HuH-7 (cell line): Measurements from ENCODE around the gene KRT20.

ENCODE experiments used
- DNase-seq: peaks from one replicate; pipeline ENCODE4 v3.0.0; 2011; ENCODE audit warnings: low spot score

The KRT20 gene

GRCh38 chr17:40850293-40850972 lies 34.6 kb downstream of the KRT20 start:
- DNase-seq, result no peak

GRCh38 chr17:40849723-40850122 lies 35.3 kb downstream of the KRT20 start:
- DNase-seq, result no peak

DNA sequence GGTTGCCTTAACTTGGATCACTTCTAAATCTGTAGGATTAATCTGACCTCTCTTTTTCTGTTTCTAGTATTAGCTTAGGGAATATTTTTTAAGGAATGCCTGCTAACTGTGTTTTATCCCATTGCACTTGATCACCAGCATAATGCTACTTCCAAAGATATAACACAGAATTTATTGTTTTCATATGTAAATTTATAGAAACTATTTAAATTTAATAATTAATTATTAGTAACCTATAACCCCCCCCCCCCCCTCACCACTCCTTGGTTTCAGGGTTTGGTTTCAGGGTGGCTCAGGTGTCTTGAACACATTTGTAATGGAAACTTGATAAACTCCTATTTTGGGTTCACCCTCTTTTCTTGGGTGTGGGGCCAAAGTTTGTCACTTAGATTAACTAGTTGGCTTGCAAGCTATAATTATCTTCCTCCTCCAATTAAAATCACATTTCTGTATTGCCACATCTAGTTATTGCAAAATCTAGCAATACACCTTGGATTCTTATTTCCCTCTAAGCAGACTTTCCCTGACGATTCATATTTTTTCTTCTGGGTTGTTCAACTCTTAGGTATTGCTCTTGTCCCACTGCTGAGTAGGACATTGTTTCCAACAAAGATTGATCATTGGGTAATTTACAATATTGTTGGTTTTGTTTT lies 36.3 kb downstream of the KRT20 start:
- no peak for DNase-seq

GRCh38 chr17:40846515-40847144 lies 38.4 kb downstream of the KRT20 start:
- no peak for DNase-seq

DNA sequence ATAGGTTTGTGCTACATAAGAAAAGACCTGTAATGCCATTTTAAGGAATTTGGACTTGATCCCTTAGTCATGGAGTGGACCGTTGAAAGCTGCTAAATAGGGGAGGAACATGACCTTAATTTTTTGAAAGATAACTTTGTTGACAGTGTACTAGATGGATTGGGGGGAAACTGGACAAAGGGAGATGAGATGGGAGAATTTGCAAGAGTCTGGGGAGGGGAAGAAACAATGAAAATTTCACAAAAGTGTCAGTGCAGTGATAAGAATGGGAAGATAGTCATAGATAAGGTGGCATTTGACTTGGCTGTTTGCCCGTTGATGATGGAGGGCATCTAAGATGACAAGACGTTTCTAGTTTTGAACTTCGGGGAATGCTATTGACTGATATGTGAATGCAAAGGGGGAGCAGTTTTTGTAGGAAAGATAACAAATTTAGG lies 40.4 kb downstream of the KRT20 start:
- DNase-seq, result no peak

DNA sequence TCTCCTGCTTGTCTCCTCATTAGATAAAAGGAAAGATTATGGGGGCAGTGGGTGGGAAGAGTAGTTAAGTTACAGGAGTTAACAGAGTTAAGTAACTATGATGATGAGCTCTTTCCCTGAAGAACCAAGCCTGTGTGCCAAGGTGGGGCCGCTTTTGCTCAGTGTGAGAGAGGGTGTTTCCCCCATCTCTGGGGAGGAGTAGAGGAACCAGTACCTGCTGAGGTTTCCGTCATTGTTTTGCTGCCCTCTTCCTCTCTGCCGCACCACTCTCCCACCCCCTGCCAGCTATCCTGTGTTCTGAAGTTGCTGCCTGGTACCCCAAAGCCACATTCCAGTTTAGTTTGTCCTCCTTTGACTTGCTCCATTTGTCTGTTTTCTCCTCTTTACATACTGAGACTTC lies 41.8 kb downstream of the KRT20 start:
- no peak for DNase-seq

GRCh38 chr17:40841246-40841645 lies 43.8 kb downstream of the KRT20 start:
- DNase-seq, result no peak

- DNase-seq, result no peak
Observed at GRCh38 chr17:40839194-40839593, 45.8 kb downstream of the KRT20 start.

- DNase-seq, result no peak
Observed at GRCh38 chr17:40836020-40836419, 49.0 kb downstream of the KRT20 start.

DNA sequence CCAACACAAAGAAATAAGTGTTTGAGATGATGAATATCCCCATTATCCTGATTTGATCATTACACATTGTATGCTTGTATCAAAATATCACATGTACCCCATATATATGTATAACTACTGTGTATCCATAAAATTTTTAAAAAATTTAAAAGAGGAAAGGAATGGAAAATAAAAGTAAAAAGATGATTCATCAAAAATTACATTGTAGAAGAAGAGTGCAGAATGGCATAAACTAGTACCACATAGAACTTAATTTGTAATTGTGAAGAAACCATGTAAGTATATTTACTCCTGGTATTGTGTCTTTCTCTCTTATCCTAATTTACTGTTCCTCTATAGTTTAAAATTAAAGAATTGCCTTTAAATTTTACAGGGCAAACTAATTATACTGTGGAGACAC lies 51.2 kb downstream of the KRT20 start:
- no peak for DNase-seq

- DNase-seq, result no peak
Observed at GRCh38 chr17:40832840-40833239, 52.2 kb downstream of the KRT20 start.

DNA sequence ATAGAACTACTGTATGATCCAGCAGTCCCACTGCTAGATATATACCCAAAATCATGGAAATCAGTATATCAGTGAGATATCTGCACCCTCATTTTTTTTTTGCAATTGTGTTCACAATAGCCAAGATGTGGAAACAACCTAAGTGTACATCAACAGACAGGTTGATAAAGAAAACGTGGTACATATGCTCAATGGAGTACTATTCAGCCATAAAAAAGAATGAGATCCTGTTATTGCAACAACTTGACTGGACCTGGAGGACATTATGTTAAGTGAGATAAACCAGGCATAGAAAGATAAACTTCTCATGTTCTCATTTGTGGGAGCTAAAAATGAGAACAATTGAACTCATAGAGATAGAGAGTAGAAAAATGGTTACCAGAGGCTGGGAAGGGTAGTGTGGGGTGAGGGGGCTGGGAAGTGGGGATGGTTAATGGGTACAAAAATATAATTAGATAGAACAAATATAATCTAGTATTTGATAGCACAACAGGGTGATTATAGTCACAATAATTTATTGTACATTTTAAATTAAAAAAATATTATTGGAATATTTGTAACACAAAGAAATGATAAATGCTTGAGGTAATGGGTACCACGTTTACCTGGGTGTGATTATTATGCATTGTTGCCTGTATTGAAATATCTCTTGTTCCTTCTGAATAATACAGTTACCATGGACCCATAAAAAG lies 54.8 kb downstream of the KRT20 start:
- no peak for DNase-seq

GRCh38 chr17:40828454-40829044 lies 56.5 kb downstream of the KRT20 start:
- DNase-seq, result no peak

DNA sequence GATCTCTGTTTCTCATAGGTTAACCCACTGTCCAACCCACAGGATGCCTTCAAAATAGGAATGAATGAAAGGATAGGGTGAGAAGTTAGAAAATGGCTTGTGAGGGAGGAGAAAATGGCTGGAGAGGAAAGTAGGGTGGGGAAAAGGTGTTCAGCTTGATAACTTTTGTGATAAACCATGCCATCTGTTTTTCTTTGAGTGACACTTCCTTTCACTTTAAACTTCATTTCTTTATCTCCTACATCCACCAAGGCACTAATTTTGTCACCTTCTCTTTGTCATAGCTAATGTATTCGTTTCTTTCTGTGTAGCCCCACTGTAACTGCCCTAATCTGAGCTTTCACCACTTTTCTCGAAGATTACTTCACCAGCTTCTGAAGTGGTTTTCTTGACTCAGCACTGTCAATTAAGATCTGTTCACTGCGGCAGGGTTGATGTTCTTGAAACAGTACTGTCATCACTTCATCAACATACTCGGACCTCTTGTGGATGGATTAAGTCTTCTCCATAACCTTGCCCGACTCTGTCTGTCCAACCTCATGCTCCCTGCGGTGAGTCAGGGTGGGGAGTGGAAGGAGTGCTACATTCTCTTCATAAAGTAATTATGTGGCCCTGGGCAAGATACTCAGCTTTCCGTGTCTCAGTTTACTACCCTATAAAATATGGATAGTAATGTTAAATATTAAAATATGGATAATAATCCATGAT lies 57.1 kb downstream of the KRT20 start:
- no peak for DNase-seq
